Neural progenitor cell (in vitro differentiated cells): Measurements from ENCODE around the gene ATF7IP.
"Not testable (repeated sequence)": the region's sequence is repeated elsewhere in the genome, so short reads cannot be mapped to it uniquely, and the experiment has no call there.

ENCODE experiments used
- EZH2 ChIP-seq: fragments of 200-600 bp; sonication (generic); IDR thresholded peaks from 2 replicates; pipeline ENCODE4 v1.6.1; 2017; ENCODE audit warnings: antibody characterized with exemption, mild to moderate bottlenecking, moderate library complexity
- EZH2phosphoT487 ChIP-seq: fragments of 200-600 bp; sonication (generic); IDR thresholded peaks from 2 replicates; pipeline ENCODE4 v1.6.1; 2017; ENCODE audit warnings: antibody characterized with exemption
- TF ChIP-seq, protein P1 (sequence below): fragments of 200-600 bp; sonication (generic); IDR thresholded peaks from 2 replicates; pipeline ENCODE4 v1.5.1; 2017; ENCODE audit warnings: antibody characterized with exemption, mild to moderate bottlenecking

DNA sequence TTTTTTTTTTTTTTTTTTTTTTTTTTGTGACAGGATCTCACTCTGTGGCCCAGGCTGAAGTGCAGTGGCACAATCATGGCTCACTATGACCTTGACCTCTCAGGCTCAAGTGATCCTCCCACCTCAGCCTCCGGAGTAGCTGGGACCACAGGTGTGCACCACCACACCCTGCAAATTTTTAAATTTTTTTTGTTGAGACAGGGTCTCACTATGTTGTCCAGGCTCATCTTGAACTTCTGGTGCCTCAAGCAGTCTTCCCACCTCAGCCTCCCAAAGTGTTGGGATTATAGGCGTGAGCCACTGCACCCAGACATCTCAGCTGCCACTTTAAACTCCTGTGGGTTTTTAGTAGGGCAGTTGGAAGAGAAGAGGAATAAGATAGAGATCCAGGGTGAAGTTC, 39.9 kb downstream of the ATF7IP start:
- TF ChIP-seq, protein P1, sequence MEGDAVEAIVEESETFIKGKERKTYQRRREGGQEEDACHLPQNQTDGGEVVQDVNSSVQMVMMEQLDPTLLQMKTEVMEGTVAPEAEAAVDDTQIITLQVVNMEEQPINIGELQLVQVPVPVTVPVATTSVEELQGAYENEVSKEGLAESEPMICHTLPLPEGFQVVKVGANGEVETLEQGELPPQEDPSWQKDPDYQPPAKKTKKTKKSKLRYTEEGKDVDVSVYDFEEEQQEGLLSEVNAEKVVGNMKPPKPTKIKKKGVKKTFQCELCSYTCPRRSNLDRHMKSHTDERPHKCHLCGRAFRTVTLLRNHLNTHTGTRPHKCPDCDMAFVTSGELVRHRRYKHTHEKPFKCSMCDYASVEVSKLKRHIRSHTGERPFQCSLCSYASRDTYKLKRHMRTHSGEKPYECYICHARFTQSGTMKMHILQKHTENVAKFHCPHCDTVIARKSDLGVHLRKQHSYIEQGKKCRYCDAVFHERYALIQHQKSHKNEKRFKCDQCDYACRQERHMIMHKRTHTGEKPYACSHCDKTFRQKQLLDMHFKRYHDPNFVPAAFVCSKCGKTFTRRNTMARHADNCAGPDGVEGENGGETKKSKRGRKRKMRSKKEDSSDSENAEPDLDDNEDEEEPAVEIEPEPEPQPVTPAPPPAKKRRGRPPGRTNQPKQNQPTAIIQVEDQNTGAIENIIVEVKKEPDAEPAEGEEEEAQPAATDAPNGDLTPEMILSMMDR = not testable (repeated sequence)
- not testable (repeated sequence) for TF ChIP-seq EZH2phosphoT487, EZH2
